Measurements from ENCODE around the gene GRIN2C. TPM values are rescaled to one million over a fixed set of nuclear protein-coding genes. Genes with fewer than 3 reads are reported as not detected.
A peak's percentile ranks its signal among the peaks of the same experiment; 100 is the strongest.

GRIN2C gene
- total and polyA plus RNA-seq, 9 of the 15 experiments (the other 6 are each of a cell fraction or from before 2014, with no cell fraction given) = under 0.01 to 0.33 (median 0.10) TPM; not detected in 2

DNA sequence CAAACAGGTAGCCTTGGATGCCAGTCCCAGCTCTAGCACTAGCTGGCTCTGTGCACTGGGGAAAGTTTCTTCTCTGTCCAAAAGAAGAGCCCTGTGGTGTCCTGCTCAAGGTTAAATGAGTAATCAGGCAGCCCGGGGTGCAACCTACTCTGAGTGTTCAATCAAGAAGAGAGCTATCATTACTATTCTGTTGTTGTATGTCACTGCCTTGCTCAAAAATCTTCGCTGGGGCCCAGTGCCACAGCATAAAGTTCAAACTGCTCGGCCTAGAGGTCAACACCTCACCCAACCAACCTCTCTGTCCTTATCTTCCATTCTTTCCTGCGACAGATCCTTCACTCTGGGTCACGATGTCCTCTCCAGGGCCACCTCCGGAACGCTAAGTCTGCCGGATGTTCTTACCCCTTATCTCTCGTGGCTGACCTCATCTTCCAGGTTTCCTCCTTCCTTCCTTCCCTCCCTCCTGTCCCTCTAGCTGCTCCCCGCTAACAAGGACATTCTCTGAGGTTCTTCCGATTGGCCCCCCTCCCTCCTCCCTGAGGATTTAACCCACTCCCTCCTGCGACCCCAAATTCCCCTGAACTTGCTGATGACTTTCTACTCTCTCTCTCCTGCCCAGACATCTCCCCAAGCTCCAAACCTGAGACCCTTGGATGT is 8.7 kb upstream of the GRIN2C start (continued):
- peak; percentile 85 for TF ChIP-seq CBFA2T3 (IDR thresholded peaks at IDR 0.05)
- TF ChIP-seq POLR2A (conservative IDR thresholded peaks at IDR 0.05) = no peak; the same call in 1 of the 2 replicates
- TF ChIP-seq PTRF (tag; IDR thresholded peaks at IDR 0.05) = no peak
- TF ChIP-seq ELF1 (tag; IDR thresholded peaks at IDR 0.05) = 0 out of 2 replicates have a peak, but pooled peaks have one; percentile 11
- no peak for TF ChIP-seq TBP (optimal IDR thresholded peaks at IDR 0.05; ENCODE audit: low read depth, low read length)
- TF ChIP-seq PTTG1 (tag; IDR thresholded peaks at IDR 0.05; ENCODE audit: low read depth) = 0 out of 2 replicates have a peak, but pooled peaks have one; percentile 30
- no peak for TF ChIP-seq SAFB2 (IDR thresholded peaks at IDR 0.05; ENCODE audit: borderline replicate concordance, low read depth, low read length, severe bottlenecking)
- TF ChIP-seq ZNF79 (CRISPR knock-in tag; IDR thresholded peaks at IDR 0.05; ENCODE audit: low read depth) = no peak
- no peak for TF ChIP-seq SREBF1 (IDR thresholded peaks at IDR 0.05; ENCODE audit: borderline replicate concordance, low read depth, low read length)
- TF ChIP-seq, protein P1, sequence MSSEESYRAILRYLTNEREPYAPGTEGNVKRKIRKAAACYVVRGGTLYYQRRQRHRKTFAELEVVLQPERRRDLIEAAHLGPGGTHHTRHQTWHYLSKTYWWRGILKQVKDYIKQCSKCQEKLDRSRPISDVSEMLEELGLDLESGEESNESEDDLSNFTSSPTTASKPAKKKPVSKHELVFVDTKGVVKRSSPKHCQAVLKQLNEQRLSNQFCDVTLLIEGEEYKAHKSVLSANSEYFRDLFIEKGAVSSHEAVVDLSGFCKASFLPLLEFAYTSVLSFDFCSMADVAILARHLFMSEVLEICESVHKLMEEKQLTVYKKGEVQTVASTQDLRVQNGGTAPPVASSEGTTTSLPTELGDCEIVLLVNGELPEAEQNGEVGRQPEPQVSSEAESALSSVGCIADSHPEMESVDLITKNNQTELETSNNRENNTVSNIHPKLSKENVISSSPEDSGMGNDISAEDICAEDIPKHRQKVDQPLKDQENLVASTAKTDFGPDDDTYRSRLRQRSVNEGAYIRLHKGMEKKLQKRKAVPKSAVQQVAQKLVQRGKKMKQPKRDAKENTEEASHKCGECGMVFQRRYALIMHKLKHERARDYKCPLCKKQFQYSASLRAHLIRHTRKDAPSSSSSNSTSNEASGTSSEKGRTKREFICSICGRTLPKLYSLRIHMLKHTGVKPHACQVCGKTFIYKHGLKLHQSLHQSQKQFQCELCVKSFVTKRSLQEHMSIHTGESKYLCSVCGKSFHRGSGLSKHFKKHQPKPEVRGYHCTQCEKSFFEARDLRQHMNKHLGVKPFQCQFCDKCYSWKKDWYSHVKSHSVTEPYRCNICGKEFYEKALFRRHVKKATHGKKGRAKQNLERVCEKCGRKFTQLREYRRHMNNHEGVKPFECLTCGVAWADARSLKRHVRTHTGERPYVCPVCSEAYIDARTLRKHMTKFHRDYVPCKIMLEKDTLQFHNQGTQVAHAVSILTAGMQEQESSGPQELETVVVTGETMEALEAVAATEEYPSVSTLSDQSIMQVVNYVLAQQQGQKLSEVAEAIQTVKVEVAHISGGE (CRISPR knock-in tag; IDR thresholded peaks at IDR 0.05) = peak in 1 of 3 experiments; percentile 84; a peak in 2 of 6 replicates
- no peak for TF ChIP-seq PPARD (CRISPR knock-in tag; IDR thresholded peaks at IDR 0.05)
- TF ChIP-seq, protein P2, sequence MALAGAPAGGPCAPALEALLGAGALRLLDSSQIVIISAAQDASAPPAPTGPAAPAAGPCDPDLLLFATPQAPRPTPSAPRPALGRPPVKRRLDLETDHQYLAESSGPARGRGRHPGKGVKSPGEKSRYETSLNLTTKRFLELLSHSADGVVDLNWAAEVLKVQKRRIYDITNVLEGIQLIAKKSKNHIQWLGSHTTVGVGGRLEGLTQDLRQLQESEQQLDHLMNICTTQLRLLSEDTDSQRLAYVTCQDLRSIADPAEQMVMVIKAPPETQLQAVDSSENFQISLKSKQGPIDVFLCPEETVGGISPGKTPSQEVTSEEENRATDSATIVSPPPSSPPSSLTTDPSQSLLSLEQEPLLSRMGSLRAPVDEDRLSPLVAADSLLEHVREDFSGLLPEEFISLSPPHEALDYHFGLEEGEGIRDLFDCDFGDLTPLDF (CRISPR knock-in tag; IDR thresholded peaks at IDR 0.05) = no peak
- peak; percentile 88 for TF ChIP-seq NR2C1 (IDR thresholded peaks at IDR 0.05)
- peak; percentile 93 for TF ChIP-seq NR2C1 (tag; IDR thresholded peaks at IDR 0.05)
- peak; percentile 98 for TF ChIP-seq JUND (IDR thresholded peaks at IDR 0.05; ENCODE audit: borderline replicate concordance, low read depth, low read length)
- peak; percentile 97; the same call in 2 of the 3 replicates for TF ChIP-seq JUND (tag; IDR thresholded peaks at IDR 0.05; ENCODE audit: borderline replicate concordance, low read depth, low read length)
- TF ChIP-seq CBFB (CRISPR knock-in tag; IDR thresholded peaks at IDR 0.05) = no peak
- TF ChIP-seq, protein P3, sequence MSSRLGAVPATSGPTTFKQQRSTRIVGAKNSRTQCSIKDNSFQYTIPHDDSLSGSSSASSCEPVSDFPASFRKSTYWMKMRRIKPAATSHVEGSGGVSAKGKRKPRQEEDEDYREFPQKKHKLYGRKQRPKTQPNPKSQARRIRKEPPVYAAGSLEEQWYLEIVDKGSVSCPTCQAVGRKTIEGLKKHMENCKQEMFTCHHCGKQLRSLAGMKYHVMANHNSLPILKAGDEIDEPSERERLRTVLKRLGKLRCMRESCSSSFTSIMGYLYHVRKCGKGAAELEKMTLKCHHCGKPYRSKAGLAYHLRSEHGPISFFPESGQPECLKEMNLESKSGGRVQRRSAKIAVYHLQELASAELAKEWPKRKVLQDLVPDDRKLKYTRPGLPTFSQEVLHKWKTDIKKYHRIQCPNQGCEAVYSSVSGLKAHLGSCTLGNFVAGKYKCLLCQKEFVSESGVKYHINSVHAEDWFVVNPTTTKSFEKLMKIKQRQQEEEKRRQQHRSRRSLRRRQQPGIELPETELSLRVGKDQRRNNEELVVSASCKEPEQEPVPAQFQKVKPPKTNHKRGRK (tag; IDR thresholded peaks at IDR 0.05) = no peak
- no peak for TF ChIP-seq U2AF1 (optimal IDR thresholded peaks at IDR 0.05; ENCODE audit: low read depth, low read length)
- TF ChIP-seq KDM5B (IDR thresholded peaks at IDR 0.05; ENCODE audit: insufficient replicate concordance, low read depth, low read length) = no peak
- no peak for TF ChIP-seq BCL6 (CRISPR knock-in tag; IDR thresholded peaks at IDR 0.05)
- no peak for TF ChIP-seq ZNF830 (CRISPR knock-in tag; IDR thresholded peaks at IDR 0.05)
- TF ChIP-seq ZFX (CRISPR knock-in tag; IDR thresholded peaks at IDR 0.05) = peak; percentile 51
- TF ChIP-seq ZNF551 (CRISPR knock-in tag; IDR thresholded peaks at IDR 0.05) = no peak

All from K562 (cell line).